Cardiac fibroblast (primary cell): ENCODE measurements around the gene ATAD2B.

Experiments used
- DNase-seq, 2 donors: peaks; one replicate each; pipeline versions ENCODE4 v3.0.0 to v3.0.0-alpha.2; 2010; ENCODE audit warnings: low read depth in 2 of 2
- H3K4me3 ChIP-seq, 2 donors: replicated peaks in 1 of 2; 1 replicate in 1 of 2; 2 replicates in 1 of 2; pipeline ENCODE4 v1.5.1; 2011; ENCODE audit warnings: low read depth in 2 of 2, low read length in 2 of 2, mild to moderate bottlenecking in 2 of 2, moderate library complexity in 1 of 2
- TF ChIP-seq, protein P1 (sequence below): IDR thresholded peaks from one replicate; pipeline ENCODE4 v1.5.1; 2011; ENCODE audit warnings: low read depth, mild to moderate bottlenecking, low read length, inconsistent platforms

ATAD2B gene

DNA sequence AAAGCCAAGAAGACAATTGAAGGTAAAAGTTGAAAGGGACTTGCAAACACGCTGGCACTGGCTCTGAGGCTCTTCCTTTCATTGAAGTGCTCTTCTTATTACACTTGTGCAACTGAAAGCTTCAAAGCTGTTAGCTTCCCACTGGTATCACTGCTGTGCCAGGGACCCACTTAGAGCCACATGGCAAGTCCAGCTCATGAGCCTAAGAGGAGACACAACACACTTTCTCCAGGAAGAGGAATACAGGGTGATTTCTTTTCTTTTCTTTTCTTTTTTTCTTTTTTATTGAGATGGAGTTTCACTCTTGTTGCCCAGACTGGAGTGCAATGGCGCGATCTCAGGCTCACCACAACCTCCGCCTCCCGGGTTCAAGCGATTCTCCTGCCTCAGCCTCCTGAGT, 218.2 kb downstream of the ATAD2B start:
- DNase-seq: no peak
- TF ChIP-seq, protein P1, sequence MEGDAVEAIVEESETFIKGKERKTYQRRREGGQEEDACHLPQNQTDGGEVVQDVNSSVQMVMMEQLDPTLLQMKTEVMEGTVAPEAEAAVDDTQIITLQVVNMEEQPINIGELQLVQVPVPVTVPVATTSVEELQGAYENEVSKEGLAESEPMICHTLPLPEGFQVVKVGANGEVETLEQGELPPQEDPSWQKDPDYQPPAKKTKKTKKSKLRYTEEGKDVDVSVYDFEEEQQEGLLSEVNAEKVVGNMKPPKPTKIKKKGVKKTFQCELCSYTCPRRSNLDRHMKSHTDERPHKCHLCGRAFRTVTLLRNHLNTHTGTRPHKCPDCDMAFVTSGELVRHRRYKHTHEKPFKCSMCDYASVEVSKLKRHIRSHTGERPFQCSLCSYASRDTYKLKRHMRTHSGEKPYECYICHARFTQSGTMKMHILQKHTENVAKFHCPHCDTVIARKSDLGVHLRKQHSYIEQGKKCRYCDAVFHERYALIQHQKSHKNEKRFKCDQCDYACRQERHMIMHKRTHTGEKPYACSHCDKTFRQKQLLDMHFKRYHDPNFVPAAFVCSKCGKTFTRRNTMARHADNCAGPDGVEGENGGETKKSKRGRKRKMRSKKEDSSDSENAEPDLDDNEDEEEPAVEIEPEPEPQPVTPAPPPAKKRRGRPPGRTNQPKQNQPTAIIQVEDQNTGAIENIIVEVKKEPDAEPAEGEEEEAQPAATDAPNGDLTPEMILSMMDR: no peak
- no peak overlapping the region for H3K4me3 ChIP-seq

DNA sequence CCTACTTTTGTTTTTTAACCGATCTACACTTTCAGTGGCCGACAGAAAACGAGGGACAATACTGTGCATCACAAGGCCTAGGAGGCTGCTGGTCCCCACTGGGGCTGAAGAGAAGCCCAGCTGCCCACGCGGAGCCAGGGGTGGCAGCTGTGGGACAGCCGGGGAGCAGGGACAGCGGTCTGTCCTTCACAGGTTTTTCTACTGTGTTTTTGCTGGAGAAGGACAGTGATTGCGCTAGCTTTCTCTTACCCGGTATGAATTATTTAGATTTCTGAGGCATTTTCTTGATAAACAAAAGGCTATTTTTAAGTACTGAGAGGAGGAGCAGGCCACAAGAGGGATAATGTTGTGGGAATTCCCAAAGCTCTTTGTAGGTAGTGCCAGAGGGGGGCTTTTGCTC, 219.8 kb downstream of the ATAD2B start:
- TF ChIP-seq, protein P1: no peak
- H3K4me3 ChIP-seq: no peak overlapping the region
- DNase-seq: no peak

GRCh38 chr2:23706613-23707078, 220.3 kb downstream of the ATAD2B start:
- H3K4me3 ChIP-seq: no peak overlapping the region
- TF ChIP-seq, protein P1: no peak
- no peak for DNase-seq

GRCh38 chr2:23705771-23706612, 220.9 kb downstream of the ATAD2B start:
- TF ChIP-seq, protein P1: no peak
- H3K4me3 ChIP-seq: no peak overlapping the region
- no peak for DNase-seq

GRCh38 chr2:23703583-23704385, 223.1 kb downstream of the ATAD2B start:
- TF ChIP-seq, protein P1: no peak
- no peak overlapping the region for H3K4me3 ChIP-seq
- DNase-seq: no peak

DNA sequence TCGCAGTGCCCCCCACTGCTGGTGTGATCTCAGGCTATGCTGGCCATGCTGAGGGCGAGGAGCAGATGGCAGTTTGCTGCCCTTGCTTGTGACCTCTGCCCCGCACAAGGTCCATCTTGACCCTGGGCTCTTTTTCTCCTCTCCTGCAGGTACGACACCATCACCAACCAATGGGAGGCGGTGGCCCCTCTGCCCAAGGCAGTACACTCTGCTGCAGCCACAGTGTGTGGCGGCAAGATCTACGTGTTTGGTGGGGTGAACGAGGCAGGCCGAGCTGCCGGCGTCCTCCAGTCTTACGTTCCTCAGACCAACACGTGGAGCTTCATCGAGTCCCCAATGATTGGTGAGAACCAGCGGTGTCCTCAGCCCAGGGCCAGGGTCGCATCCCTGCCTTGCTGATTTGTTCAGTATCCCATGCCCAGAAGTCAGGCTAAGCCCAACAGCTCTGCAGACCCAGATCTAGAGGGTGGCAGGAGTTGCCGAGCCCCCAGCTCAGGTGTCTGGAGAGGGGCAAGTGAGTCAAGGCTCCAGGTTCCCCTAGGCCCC, 223.8 kb downstream of the ATAD2B start:
- TF ChIP-seq, protein P1: no peak
- H3K4me3 ChIP-seq: no peak overlapping the region
- DNase-seq: no peak
